GM04504 (cell line): ENCODE data around the gene MYO15A.

Source experiments
- DNase-seq: peaks from one replicate; pipeline ENCODE4 v3.0.0-alpha.2; 2012; ENCODE audit warnings: low read depth

The MYO15A gene

GRCh38 chr17:18159551-18160120 lies 51.1 kb downstream of the MYO15A start:
- no peak for DNase-seq

GRCh38 chr17:18160128-18160856 lies 51.7 kb downstream of the MYO15A start:
- DNase-seq = no peak

- DNase-seq = no peak
These were observed 52.9 kb downstream of the MYO15A start for GRCh38 chr17:18161207-18162145.

GRCh38 chr17:18163547-18163946 lies 55.0 kb downstream of the MYO15A start:
- no peak for DNase-seq

- no peak for DNase-seq
These were observed 58.3 kb downstream of the MYO15A start for GRCh38 chr17:18166894-18167293.

- DNase-seq = no peak
These were observed 58.9 kb downstream of the MYO15A start for GRCh38 chr17:18167421-18167820.

- DNase-seq = no peak
These were observed 64.1 kb downstream of the MYO15A start for GRCh38 chr17:18172531-18173278.

GRCh38 chr17:18173740-18174139 lies 65.2 kb downstream of the MYO15A start:
- no peak for DNase-seq

- DNase-seq = no peak
These were observed 67.6 kb downstream of the MYO15A start for GRCh38 chr17:18176176-18176575.

GRCh38 chr17:18177133-18177532 lies 68.6 kb downstream of the MYO15A start:
- DNase-seq = no peak

GRCh38 chr17:18177722-18178121 lies 69.2 kb downstream of the MYO15A start:
- DNase-seq = no peak

GRCh38 chr17:18179196-18179595 lies 70.6 kb downstream of the MYO15A start:
- no peak for DNase-seq

GRCh38 chr17:18179804-18180203 lies 71.2 kb downstream of the MYO15A start:
- DNase-seq = no peak

- DNase-seq = no peak
These were observed 72.8 kb downstream of the MYO15A start for GRCh38 chr17:18181358-18181757.

GRCh38 chr17:18182110-18182977 lies 73.8 kb downstream of the MYO15A start:
- no peak for DNase-seq

GRCh38 chr17:18182978-18183333 lies 74.4 kb downstream of the MYO15A start:
- no peak for DNase-seq

- peak; percentile 99 for DNase-seq
These were observed 75.0 kb downstream of the MYO15A start, which contains the start of gene ALKBH5 for GRCh38 chr17:18183334-18184142. Gene ALKBH5, plus strand, starts transcription at chr17:18183828. Its CDS starts 416 bp downstream, at chr17:18184244.

- no peak for DNase-seq
These were observed 75.8 kb downstream of the MYO15A start for GRCh38 chr17:18184143-18185031.

- no peak for DNase-seq
These were observed 76.8 kb downstream of the MYO15A start for GRCh38 chr17:18185391-18185790.
